Effector memory CD8-positive, alpha-beta T cell (primary cell): ENCODE data around the gene ZNF408.
A peak's percentile ranks its signal among the peaks of the same experiment; 100 is the strongest.

Source experiments
- ATAC-seq: fragments of 150-1000 bp; cut with Tn5 transposase; replicated peaks from 2 replicates; pipeline ENCODE4 v1.10.0; 2021; ENCODE audit warnings: mild to moderate bottlenecking, moderate library complexity
- DNase-seq, 3 experiments: peaks; one replicate each; pipeline ENCODE4 v3.0.0; 2021
- H3K27ac Mint-ChIP-seq, 2 donors: one replicate each; pipeline ENCODE4 v1.8.0; 2022; ENCODE audit warnings: mild to moderate bottlenecking in 2 of 2, mixed read lengths in 2 of 2, moderate library complexity in 2 of 2
- H3K27me3 Mint-ChIP-seq, 2 donors: one replicate each; pipeline ENCODE4 v1.8.0; 2022; ENCODE audit warnings: mixed read lengths in 2 of 2
- H3K36me3 Mint-ChIP-seq: one replicate; pipeline ENCODE4 v1.8.0; 2022; ENCODE audit warnings: mild to moderate bottlenecking, moderate library complexity, mixed read lengths; ENCODE audit not compliant: insufficient read depth
- H3K4me1 Mint-ChIP-seq, 2 donors: one replicate each; pipeline ENCODE4 v1.8.0; 2022; ENCODE audit warnings: low read depth in 2 of 2, mixed read lengths in 2 of 2
- H3K4me3 Mint-ChIP-seq, 2 donors: one replicate each; pipeline ENCODE4 v1.8.0; 2022; ENCODE audit warnings: mild to moderate bottlenecking in 2 of 2, mixed read lengths in 2 of 2, moderate library complexity in 2 of 2
- H3K9me3 Mint-ChIP-seq, 2 donors: one replicate each; pipeline ENCODE4 v1.8.0; 2022; ENCODE audit warnings: mixed read lengths in 2 of 2
- total RNA-seq, 9 experiments: gene quantifications; one replicate each; lab custom pipeline; 2026; lab: John Stamatoyannopoulos, UW

ZNF408 gene
- 9.8 to 19.3 (median 15.2) reads per million in 9 experiments for total RNA-seq

- Mint-ChIP-seq H3K27me3 (no peaks in the 10 kb centered on the region), H3K4me1 (peaks cover 43 to 54% of the 10 kb centered on the region in 2 donors), H3K4me3 (peak within 1 kb of the TSS; percentile 96 to 100), H3K36me3 (peaks cover 38% of the 10 kb centered on the region), H3K27ac (peak within 1 kb of the TSS; percentile 97 to 98), H3K9me3 (no peaks in the 10 kb centered on the region)
- ATAC-seq (peak; percentile 97), DNase-seq (peak; percentile 98 to 99 (median 98))
Observed at GRCh38 chr11:46700241-46701077, at the start of gene ZNF408, which contains the start of gene ARHGAP1. Gene ZNF408 (plus strand): TSS chr11:46701031. CDS start chr11:46701048, 17 bp downstream. Gene ARHGAP1 (minus strand): TSS chr11:46700619. CDS start chr11:46696107, 4,512 bp downstream.

- Mint-ChIP-seq H3K36me3 (peaks cover 92% of the 10 kb centered on the region), H3K27ac (peak overlapping the region in 1 of 2 donors; percentile 58), H3K4me3 (no peak overlapping the region), H3K9me3 (no peaks in the 10 kb centered on the region), H3K4me1 (no peaks in the 10 kb centered on the region), H3K27me3 (no peaks in the 10 kb centered on the region)
- ATAC-seq (no peak), DNase-seq (no peak)
Observed at GRCh38 chr11:46655631-46656030, 45.2 kb upstream of the ZNF408 start.

- DNase-seq (no peak), ATAC-seq (no peak)
- H3K9me3 Mint-ChIP-seq: no peaks in the 10 kb centered on the region
- peaks cover 91% of the 10 kb centered on the region for H3K36me3 Mint-ChIP-seq
- H3K4me1 Mint-ChIP-seq: no peaks in the 10 kb centered on the region
- peak overlapping the region in 1 of 2 donors; percentile 7 for H3K27ac Mint-ChIP-seq
- H3K4me3 Mint-ChIP-seq: no peak overlapping the region
- H3K27me3 Mint-ChIP-seq: no peaks in the 10 kb centered on the region
Observed at GRCh38 chr11:46657186-46657585, 43.6 kb upstream of the ZNF408 start.

GRCh38 chr11:46658259-46658658 lies 42.6 kb upstream of the ZNF408 start:
- ATAC-seq: no peak
- Mint-ChIP-seq H3K27me3 (no peaks in the 10 kb centered on the region), H3K4me3 (no peak overlapping the region), H3K36me3 (peaks cover 90% of the 10 kb centered on the region), H3K27ac (peak overlapping the region in 1 of 2 donors; percentile 49), H3K9me3 (no peaks in the 10 kb centered on the region), H3K4me1 (no peaks in the 10 kb centered on the region)
- DNase-seq: no peak

- Mint-ChIP-seq H3K27ac (peak overlapping the region in 1 of 2 donors; percentile 32), H3K36me3 (peaks cover 93% of the 10 kb centered on the region), H3K4me3 (no peak overlapping the region), H3K4me1 (peaks cover 0 to 2% of the 10 kb centered on the region in 2 donors), H3K27me3 (no peaks in the 10 kb centered on the region), H3K9me3 (no peaks in the 10 kb centered on the region)
- DNase-seq (no peak), ATAC-seq (no peak)
Observed at GRCh38 chr11:46659908-46660307, 40.9 kb upstream of the ZNF408 start.

GRCh38 chr11:46661836-46662235 lies 39.0 kb upstream of the ZNF408 start:
- Mint-ChIP-seq H3K4me3 (no peak overlapping the region), H3K4me1 (peaks cover 0 to 2% of the 10 kb centered on the region in 2 donors), H3K9me3 (no peaks in the 10 kb centered on the region), H3K36me3 (peaks cover 95% of the 10 kb centered on the region), H3K27ac (no peak overlapping the region), H3K27me3 (no peaks in the 10 kb centered on the region)
- DNase-seq: no peak
- no peak for ATAC-seq

GRCh38 chr11:46662366-46662765 lies 38.5 kb upstream of the ZNF408 start:
- Mint-ChIP-seq H3K36me3 (peaks cover 95% of the 10 kb centered on the region), H3K4me3 (no peak overlapping the region), H3K27me3 (no peaks in the 10 kb centered on the region), H3K27ac (no peak overlapping the region), H3K9me3 (no peaks in the 10 kb centered on the region), H3K4me1 (peaks cover 0 to 2% of the 10 kb centered on the region in 2 donors)
- no peak for DNase-seq
- no peak for ATAC-seq

- no peaks in the 10 kb centered on the region for H3K27me3 Mint-ChIP-seq
- H3K9me3 Mint-ChIP-seq: no peaks in the 10 kb centered on the region
- H3K4me3 Mint-ChIP-seq: no peak overlapping the region
- DNase-seq (no peak), ATAC-seq (no peak)
- H3K4me1 Mint-ChIP-seq: peaks cover 0 to 2% of the 10 kb centered on the region in 2 donors
- H3K27ac Mint-ChIP-seq: peak overlapping the region in 1 of 2 donors; percentile 83
- H3K36me3 Mint-ChIP-seq: peaks cover 84% of the 10 kb centered on the region
Observed at GRCh38 chr11:46663277-46663940, 37.4 kb upstream of the ZNF408 start.

GRCh38 chr11:46664612-46665011 lies 36.2 kb upstream of the ZNF408 start:
- peaks cover 5 to 6% of the 10 kb centered on the region in 2 donors for H3K4me1 Mint-ChIP-seq
- H3K36me3 Mint-ChIP-seq: peaks cover 73% of the 10 kb centered on the region
- no peaks in the 10 kb centered on the region for H3K27me3 Mint-ChIP-seq
- no peak overlapping the region for H3K4me3 Mint-ChIP-seq
- no peak for ATAC-seq
- no peaks in the 10 kb centered on the region for H3K9me3 Mint-ChIP-seq
- H3K27ac Mint-ChIP-seq: peak overlapping the region in 1 of 2 donors; percentile 30
- no peak for DNase-seq

- Mint-ChIP-seq H3K27ac (no peak overlapping the region), H3K9me3 (no peaks in the 10 kb centered on the region), H3K4me3 (no peak overlapping the region), H3K36me3 (peaks cover 71% of the 10 kb centered on the region), H3K27me3 (no peaks in the 10 kb centered on the region), H3K4me1 (peaks cover 10 to 12% of the 10 kb centered on the region in 2 donors)
- no peak for ATAC-seq
- no peak for DNase-seq
Observed at GRCh38 chr11:46665356-46665755, 35.5 kb upstream of the ZNF408 start.

- no peak overlapping the region for H3K4me3 Mint-ChIP-seq
- H3K9me3 Mint-ChIP-seq: no peaks in the 10 kb centered on the region
- no peak for ATAC-seq
- H3K4me1 Mint-ChIP-seq: peaks cover 17 to 20% of the 10 kb centered on the region in 2 donors
- peaks cover 67% of the 10 kb centered on the region for H3K36me3 Mint-ChIP-seq
- DNase-seq: no peak
- H3K27me3 Mint-ChIP-seq: no peaks in the 10 kb centered on the region
- H3K27ac Mint-ChIP-seq: peak overlapping the region; percentile 65 to 70
Observed at GRCh38 chr11:46666516-46666915, 34.3 kb upstream of the ZNF408 start.

- peaks cover 64% of the 10 kb centered on the region for H3K36me3 Mint-ChIP-seq
- H3K4me3 Mint-ChIP-seq: no peak overlapping the region
- no peaks in the 10 kb centered on the region for H3K27me3 Mint-ChIP-seq
- H3K4me1 Mint-ChIP-seq: peaks cover 21 to 24% of the 10 kb centered on the region in 2 donors
- DNase-seq: no peak
- peak overlapping the region; percentile 65 to 70 for H3K27ac Mint-ChIP-seq
- no peaks in the 10 kb centered on the region for H3K9me3 Mint-ChIP-seq
- ATAC-seq: no peak
Observed at GRCh38 chr11:46667043-46667481, 33.8 kb upstream of the ZNF408 start.

- Mint-ChIP-seq H3K27me3 (no peaks in the 10 kb centered on the region), H3K4me1 (peaks cover 29 to 35% of the 10 kb centered on the region in 2 donors), H3K4me3 (no peak overlapping the region), H3K9me3 (no peaks in the 10 kb centered on the region), H3K27ac (peak overlapping the region; percentile 60 to 97), H3K36me3 (peaks cover 54% of the 10 kb centered on the region)
- DNase-seq (no peak), ATAC-seq (no peak)
Observed at GRCh38 chr11:46668480-46669085, 32.2 kb upstream of the ZNF408 start.
